Liver (tissue), 9 donors: ENCODE measurements around the gene ADAMTS16. TPM values are rescaled to one million over a fixed set of nuclear protein-coding genes. Genes with fewer than 3 reads are reported as not detected.

Experiments
- DNase-seq: peaks from one replicate; pipeline ENCODE4 v3.0.0-alpha.2; 2017; ENCODE audit warnings: low spot score
- H3K27ac ChIP-seq, 2 donors: one replicate each; pipeline ENCODE4 v1.7.0; 2013; ENCODE audit warnings: inconsistent platforms in 2 of 2, low read length in 2 of 2, control low read depth in 1 of 2, low read depth in 1 of 2, mild to moderate bottlenecking in 1 of 2
- H3K27me3 ChIP-seq, 4 donors: one replicate each; pipeline versions ENCODE4 v1.6.1 to v1.7.0; 2013; ENCODE audit warnings: low read length in 3 of 4, inconsistent platforms in 1 of 4, mild to moderate bottlenecking in 1 of 4, moderate library complexity in 1 of 4; ENCODE audit not compliant: control insufficient read depth in 4 of 4, insufficient read depth in 4 of 4
- H3K36me3 ChIP-seq, 4 donors: one replicate each; pipeline versions ENCODE4 v1.6.1 to v1.7.0; 2013; ENCODE audit warnings: low read length in 3 of 4, mild to moderate bottlenecking in 3 of 4, low read depth in 1 of 4, moderate library complexity in 1 of 4; ENCODE audit not compliant: control insufficient read depth in 4 of 4, insufficient read depth in 3 of 4
- H3K4me1 ChIP-seq, 4 donors: one replicate each; pipeline versions ENCODE4 v1.6.1 to v1.7.0; 2013; ENCODE audit warnings: low read length in 3 of 4, mild to moderate bottlenecking in 3 of 4, moderate library complexity in 1 of 4; ENCODE audit not compliant: control insufficient read depth in 4 of 4, insufficient read depth in 4 of 4
- H3K4me3 ChIP-seq, 3 donors: one replicate each; pipeline versions ENCODE4 v1.6.1 to v1.7.0; 2013; ENCODE audit warnings: low read length in 3 of 3, control low read depth in 1 of 3, low read depth in 1 of 3, mild to moderate bottlenecking in 1 of 3
- H3K9ac ChIP-seq, 2 donors: one replicate each; pipeline ENCODE4 v1.7.0; 2013; ENCODE audit warnings: low read length in 2 of 2, mild to moderate bottlenecking in 2 of 2, moderate library complexity in 2 of 2, control low read depth in 1 of 2, low read depth in 1 of 2
- H3K9me3 ChIP-seq, 4 donors: one replicate each; pipeline versions ENCODE4 v1.6.1 to v1.7.0; 2013; ENCODE audit warnings: low read length in 3 of 4; ENCODE audit not compliant: control insufficient read depth in 4 of 4
- FOXA1 ChIP-seq: IDR thresholded peaks from 2 replicates; pipeline ENCODE4 v1.6.1; 2016; ENCODE audit warnings: antibody characterized with exemption
- FOXA2 ChIP-seq: IDR thresholded peaks from 2 replicates; pipeline ENCODE4 v1.6.1; 2016; ENCODE audit warnings: antibody characterized with exemption
- GABPA ChIP-seq, 2 donors: IDR thresholded peaks in 1 of 2; conservative IDR thresholded peaks in 1 of 2; 2 replicates each; pipeline ENCODE4 v1.6.1; 2016; ENCODE audit warnings: antibody characterized with exemption in 2 of 2, mild to moderate bottlenecking in 1 of 2, moderate library complexity in 1 of 2
- HNF4G ChIP-seq: IDR thresholded peaks from 2 replicates; pipeline ENCODE4 v1.6.1; 2016; ENCODE audit warnings: antibody characterized with exemption
- JUND ChIP-seq, 2 donors: IDR thresholded peaks; 2 replicates each; pipeline ENCODE4 v1.6.1; 2016; ENCODE audit warnings: antibody characterized with exemption in 2 of 2
- NR2F2 ChIP-seq: IDR thresholded peaks from 2 replicates; pipeline ENCODE4 v1.6.1; 2016; ENCODE audit warnings: antibody characterized with exemption
- RAD21 ChIP-seq, 2 donors: IDR thresholded peaks; 2 replicates each; pipeline ENCODE4 v1.6.1; 2016; ENCODE audit warnings: antibody characterized with exemption in 2 of 2, mild to moderate bottlenecking in 2 of 2
- RXRA ChIP-seq, 2 donors: IDR thresholded peaks; 2 replicates each; pipeline ENCODE4 v1.6.1; 2017 to 2018; ENCODE audit warnings: antibody characterized with exemption in 2 of 2, mild to moderate bottlenecking in 1 of 2
- SP1 ChIP-seq: IDR thresholded peaks from 2 replicates; pipeline ENCODE4 v1.6.1; 2018; ENCODE audit warnings: antibody characterized with exemption, mild to moderate bottlenecking
- TAF1 ChIP-seq: conservative IDR thresholded peaks from 2 replicates; pipeline ENCODE4 v1.6.1; 2016; ENCODE audit warnings: antibody characterized with exemption, mild to moderate bottlenecking
- WGBS: extraction: QIAGEN DNeasy Blood & Tissue Kit; methylation state at CpG from one replicate; pipeline ENCODE4 v1.1.7; 2013; 5-methylcytosine and 5-hydroxymethylcytosine counted together
- polyA plus RNA-seq, 2 donors: library from polyadenylated mRNA; stranded (reverse) in 1 of 2; unstranded in 1 of 2; fragments of 200-250 nt in 1 of 2; fragments of >200 nt in 1 of 2; fragmentation: Nextera tagmentation in 1 of 2; extraction: Ambion mirVana in 1 of 2; gene quantifications; one replicate each; pipeline versions ENCODE4 v1.2.1 to v1.2.3, GENCODE V29; 2013 to 2015
- total RNA-seq, 2 donors: library from RNA; depleted of rRNA; stranded (reverse); fragments of >200 nt; gene quantifications; one replicate each; pipeline ENCODE4 v1.2.3, GENCODE V29; 2014
- TF ChIP-seq, protein P1 (sequence below): fragments of 150-350 bp; IDR thresholded peaks from 2 replicates; pipeline ENCODE4 v1.5.1; 2017; ENCODE audit warnings: improper control_type of control experiment, low read depth, low read length; ENCODE audit not compliant: missing input control
- TF ChIP-seq, protein P2 (sequence below): IDR thresholded peaks from 2 replicates; pipeline ENCODE4 v1.6.1; 2016; ENCODE audit warnings: antibody characterized with exemption
- TF ChIP-seq, protein P3 (sequence below): IDR thresholded peaks from 2 replicates; pipeline ENCODE4 v1.6.1; 2016; ENCODE audit warnings: antibody characterized with exemption
- TF ChIP-seq, protein P4 (sequence below): IDR thresholded peaks from 2 replicates; pipeline ENCODE4 v1.6.1; 2016; ENCODE audit warnings: antibody characterized with exemption, mild to moderate bottlenecking
- donor health status: healthy.
- donor health status: healthy.
- donor health status: healthy.
- donor health status: healthy.
- donor health status: healthy.

Gene ADAMTS16
- total and polyA plus RNA-seq, 4 donors = under 0.01 to 0.84 TPM; not detected in 2

DNA sequence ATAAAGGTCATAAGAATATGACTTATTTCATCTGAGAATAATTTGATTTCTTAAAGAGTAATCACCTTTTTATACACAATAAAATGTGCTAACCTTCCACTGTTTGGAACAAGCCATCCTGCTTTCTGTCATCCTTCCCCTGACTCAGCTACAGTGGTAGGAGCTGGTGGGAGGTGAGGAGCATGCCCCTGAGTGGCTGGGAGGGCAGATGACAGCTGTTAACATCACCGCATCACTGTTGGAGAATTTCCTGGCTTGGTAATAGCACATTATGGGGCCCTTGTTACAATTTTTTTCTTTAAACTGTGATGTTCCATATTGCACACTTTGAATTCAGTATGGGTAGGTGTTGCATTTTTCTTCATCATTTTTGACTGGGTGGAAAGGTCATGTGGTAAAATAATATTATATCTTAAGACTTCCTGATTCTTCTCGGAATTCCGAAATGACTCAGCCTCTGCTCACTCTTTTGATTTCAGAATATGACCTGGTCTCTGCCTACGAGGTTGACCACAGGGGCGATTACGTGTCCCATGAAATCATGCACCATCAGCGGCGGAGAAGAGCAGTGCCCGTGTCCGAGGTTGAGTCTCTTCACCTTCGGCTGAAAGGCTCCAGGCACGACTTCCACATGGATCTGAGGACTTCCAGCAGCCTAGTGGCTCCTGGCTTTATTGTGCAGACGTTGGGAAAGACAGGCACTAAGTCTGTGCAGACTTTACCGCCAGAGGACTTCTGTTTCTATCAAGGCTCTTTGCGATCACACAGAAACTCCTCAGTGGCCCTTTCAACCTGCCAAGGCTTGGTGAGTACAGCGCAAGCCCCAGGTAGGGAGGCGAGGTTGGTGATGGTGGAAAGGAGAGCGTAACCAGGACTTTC, 5.8 kb downstream of the ADAMTS16 start:
- WGBS = 93% methylated on average over 18 of the region's 18 CpGs
- Histone ChIP-seq H3K9me3 (peaks cover 0 to 6% (median 3%) of the 10 kb centered on the region in 4 donors), H3K27me3 (peaks cover 0 to 4% (median 0%) of the 10 kb centered on the region in 4 donors), H3K4me1 (peaks cover 0 to 11% (median 8%) of the 10 kb centered on the region in 4 donors), H3K36me3 (no peaks in the 10 kb centered on the region), H3K9ac (no peak overlapping the region), H3K27ac (no peak overlapping the region), H3K4me3 (no peak overlapping the region)
- DNase-seq = no peak
- no peak for TF ChIP-seq RXRA (IDR thresholded peaks at IDR 0.05)
- no peak for TF ChIP-seq JUND (IDR thresholded peaks at IDR 0.05)
- TF ChIP-seq NR2F2 = no peak
- TF ChIP-seq, protein P1, sequence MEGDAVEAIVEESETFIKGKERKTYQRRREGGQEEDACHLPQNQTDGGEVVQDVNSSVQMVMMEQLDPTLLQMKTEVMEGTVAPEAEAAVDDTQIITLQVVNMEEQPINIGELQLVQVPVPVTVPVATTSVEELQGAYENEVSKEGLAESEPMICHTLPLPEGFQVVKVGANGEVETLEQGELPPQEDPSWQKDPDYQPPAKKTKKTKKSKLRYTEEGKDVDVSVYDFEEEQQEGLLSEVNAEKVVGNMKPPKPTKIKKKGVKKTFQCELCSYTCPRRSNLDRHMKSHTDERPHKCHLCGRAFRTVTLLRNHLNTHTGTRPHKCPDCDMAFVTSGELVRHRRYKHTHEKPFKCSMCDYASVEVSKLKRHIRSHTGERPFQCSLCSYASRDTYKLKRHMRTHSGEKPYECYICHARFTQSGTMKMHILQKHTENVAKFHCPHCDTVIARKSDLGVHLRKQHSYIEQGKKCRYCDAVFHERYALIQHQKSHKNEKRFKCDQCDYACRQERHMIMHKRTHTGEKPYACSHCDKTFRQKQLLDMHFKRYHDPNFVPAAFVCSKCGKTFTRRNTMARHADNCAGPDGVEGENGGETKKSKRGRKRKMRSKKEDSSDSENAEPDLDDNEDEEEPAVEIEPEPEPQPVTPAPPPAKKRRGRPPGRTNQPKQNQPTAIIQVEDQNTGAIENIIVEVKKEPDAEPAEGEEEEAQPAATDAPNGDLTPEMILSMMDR = no peak
- TF ChIP-seq, protein P2, sequence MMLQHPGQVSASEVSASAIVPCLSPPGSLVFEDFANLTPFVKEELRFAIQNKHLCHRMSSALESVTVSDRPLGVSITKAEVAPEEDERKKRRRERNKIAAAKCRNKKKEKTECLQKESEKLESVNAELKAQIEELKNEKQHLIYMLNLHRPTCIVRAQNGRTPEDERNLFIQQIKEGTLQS = no peak
- TF ChIP-seq GABPA (IDR thresholded peaks at IDR 0.05 in 1 of 2, conservative IDR thresholded peaks at IDR 0.05 in 1 of 2) = no peak
- TF ChIP-seq FOXA2 = no peak

DNA sequence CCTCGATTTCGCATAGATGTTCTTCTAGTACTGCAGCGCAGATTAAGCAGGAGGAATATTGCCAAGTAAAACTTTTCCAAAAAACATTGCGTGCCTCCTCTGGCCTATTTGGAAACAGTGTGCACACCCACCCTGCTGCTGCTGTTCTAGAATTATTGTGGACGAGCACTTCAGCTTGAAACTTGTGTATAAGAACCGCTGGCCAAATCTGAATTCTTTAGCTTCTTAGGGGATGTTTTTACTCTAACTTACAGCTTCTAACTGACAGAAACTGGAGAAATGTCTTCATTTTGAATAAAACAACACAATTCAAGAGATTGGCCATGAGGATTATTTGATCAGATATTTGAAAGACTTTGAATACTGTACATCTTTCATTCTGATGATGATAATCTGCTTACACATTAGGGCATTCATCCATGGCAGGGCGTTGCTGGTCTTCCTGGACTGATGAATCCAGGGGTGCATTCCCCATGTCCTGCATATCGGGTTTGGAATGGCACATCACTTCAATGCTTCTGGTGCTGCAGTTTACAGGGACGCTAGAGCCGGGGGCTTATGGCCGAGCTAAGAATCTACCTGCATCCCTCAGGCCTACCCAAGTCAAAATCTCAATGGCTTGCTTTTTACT, 6.5 kb downstream of the ADAMTS16 start:
- 83% methylated on average over 11 of the region's 11 CpGs for WGBS
- H3K9ac ChIP-seq = no peak overlapping the region
- H3K27me3 ChIP-seq = no peaks in the 10 kb centered on the region
- H3K36me3 ChIP-seq = no peaks in the 10 kb centered on the region
- H3K9me3 ChIP-seq = peaks cover 0 to 6% (median 3%) of the 10 kb centered on the region in 4 donors
- no peak overlapping the region for H3K4me3 ChIP-seq
- H3K27ac ChIP-seq = no peak overlapping the region
- TF ChIP-seq HNF4G (no peak), RXRA (IDR thresholded peaks at IDR 0.05) (no peak)
- peaks cover 0 to 8% (median 2%) of the 10 kb centered on the region in 4 donors for H3K4me1 ChIP-seq
- DNase-seq = no peak

DNA sequence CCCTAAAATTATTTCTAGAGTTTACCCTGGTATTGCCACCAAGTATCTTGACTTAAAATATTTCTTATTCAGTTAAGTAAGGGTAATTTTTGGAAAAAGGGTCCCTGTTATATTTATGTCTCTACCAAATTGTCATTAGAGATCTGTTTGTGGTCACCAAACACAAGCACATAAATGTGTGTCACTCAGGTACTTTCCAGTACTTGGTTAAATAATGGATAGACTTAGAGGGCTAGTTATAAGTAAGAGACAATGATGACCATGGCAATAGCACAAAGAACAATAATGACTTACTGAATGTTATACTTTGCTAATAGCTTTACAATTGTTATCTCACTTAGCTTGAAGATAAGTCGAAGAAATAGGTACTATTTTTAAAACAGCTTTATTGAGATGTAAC, 9.0 kb downstream of the ADAMTS16 start:
- WGBS = 86% methylated on average over 1 of the region's 1 CpG

More for the DNA sequence above, 9.0 kb downstream of the ADAMTS16 start:
- H3K27ac ChIP-seq = no peak overlapping the region
- peaks cover 0 to 6% (median 3%) of the 10 kb centered on the region in 4 donors for H3K9me3 ChIP-seq
- no peak for TF ChIP-seq GABPA (IDR thresholded peaks at IDR 0.05 in 1 of 2, conservative IDR thresholded peaks at IDR 0.05 in 1 of 2)
- TF ChIP-seq, protein P3, sequence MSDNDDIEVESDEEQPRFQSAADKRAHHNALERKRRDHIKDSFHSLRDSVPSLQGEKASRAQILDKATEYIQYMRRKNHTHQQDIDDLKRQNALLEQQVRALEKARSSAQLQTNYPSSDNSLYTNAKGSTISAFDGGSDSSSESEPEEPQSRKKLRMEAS = no peak
- no peak for TF ChIP-seq RAD21 (IDR thresholded peaks at IDR 0.05)
- no peak for TF ChIP-seq TAF1
- TF ChIP-seq SP1 = no peak
- no peak for TF ChIP-seq FOXA1
- TF ChIP-seq, protein P4, sequence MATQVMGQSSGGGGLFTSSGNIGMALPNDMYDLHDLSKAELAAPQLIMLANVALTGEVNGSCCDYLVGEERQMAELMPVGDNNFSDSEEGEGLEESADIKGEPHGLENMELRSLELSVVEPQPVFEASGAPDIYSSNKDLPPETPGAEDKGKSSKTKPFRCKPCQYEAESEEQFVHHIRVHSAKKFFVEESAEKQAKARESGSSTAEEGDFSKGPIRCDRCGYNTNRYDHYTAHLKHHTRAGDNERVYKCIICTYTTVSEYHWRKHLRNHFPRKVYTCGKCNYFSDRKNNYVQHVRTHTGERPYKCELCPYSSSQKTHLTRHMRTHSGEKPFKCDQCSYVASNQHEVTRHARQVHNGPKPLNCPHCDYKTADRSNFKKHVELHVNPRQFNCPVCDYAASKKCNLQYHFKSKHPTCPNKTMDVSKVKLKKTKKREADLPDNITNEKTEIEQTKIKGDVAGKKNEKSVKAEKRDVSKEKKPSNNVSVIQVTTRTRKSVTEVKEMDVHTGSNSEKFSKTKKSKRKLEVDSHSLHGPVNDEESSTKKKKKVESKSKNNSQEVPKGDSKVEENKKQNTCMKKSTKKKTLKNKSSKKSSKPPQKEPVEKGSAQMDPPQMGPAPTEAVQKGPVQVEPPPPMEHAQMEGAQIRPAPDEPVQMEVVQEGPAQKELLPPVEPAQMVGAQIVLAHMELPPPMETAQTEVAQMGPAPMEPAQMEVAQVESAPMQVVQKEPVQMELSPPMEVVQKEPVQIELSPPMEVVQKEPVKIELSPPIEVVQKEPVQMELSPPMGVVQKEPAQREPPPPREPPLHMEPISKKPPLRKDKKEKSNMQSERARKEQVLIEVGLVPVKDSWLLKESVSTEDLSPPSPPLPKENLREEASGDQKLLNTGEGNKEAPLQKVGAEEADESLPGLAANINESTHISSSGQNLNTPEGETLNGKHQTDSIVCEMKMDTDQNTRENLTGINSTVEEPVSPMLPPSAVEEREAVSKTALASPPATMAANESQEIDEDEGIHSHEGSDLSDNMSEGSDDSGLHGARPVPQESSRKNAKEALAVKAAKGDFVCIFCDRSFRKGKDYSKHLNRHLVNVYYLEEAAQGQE = no peak
- TF ChIP-seq, protein P2 = no peak
- no peak for TF ChIP-seq JUND (IDR thresholded peaks at IDR 0.05)
- TF ChIP-seq, protein P1 = no peak
- H3K36me3 ChIP-seq = no peaks in the 10 kb centered on the region
- no peaks in the 10 kb centered on the region for H3K27me3 ChIP-seq
- no peak overlapping the region for H3K9ac ChIP-seq
- H3K4me1 ChIP-seq = peaks cover 0 to 9% (median 2%) of the 10 kb centered on the region in 4 donors
- DNase-seq = no peak
- H3K4me3 ChIP-seq = no peak overlapping the region
